ENCODE results near the gene RPP38.

The RPP38 gene

DNA sequence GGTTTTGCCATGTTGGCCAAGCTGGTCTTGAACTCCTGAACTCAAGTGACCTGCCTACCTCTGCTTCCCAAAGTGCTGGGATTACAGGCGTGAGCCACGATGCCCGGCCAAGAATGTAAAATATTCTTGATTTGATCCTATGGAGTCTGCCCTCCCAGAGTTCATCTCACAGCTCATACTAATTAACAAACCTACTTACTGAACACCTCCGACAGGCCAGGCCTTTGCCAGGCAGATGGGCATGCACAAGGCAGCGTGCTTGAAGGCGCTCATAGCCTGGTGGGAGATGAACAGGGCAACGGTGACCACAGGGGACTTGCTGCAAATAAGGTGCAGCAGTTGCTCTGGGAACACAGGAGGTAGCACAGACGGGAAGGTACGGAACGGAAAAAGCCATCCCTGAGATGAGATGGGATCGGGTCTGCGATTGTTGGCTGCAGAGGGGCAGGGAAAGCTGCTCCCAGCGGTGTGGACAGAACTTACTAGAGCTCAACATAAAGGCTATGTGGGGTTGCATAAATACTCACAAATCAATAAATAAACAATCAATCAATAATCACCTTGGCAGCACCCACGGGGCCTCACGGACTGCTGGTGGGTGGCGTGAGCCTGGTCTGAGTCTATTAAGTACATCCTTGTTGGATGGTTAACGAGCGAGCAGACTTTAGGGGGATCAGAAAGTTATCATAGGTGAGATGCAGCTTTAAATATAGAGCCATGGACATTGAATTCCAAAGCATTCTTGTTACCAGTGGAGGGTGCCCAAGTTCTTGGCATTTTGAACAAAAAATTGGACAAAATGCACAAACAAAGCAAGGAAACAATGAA lies 13.3 kb upstream of the RPP38 start:
- peaks cover 22% of the 10 kb centered on the region for H3K4me1 Mint-ChIP-seq
- H3K4me3 Mint-ChIP-seq, result no peak overlapping the region
- H3K27ac Mint-ChIP-seq, result no peak overlapping the region
- no peak for DNase-seq
- peaks cover 10% of the 10 kb centered on the region for H3K27me3 Mint-ChIP-seq (ENCODE audit: low read depth, poor library complexity)
- no peaks in the 10 kb centered on the region for H3K36me3 Mint-ChIP-seq (ENCODE audit: low read depth)
- no peak for TF ChIP-seq CTCF (IDR thresholded peaks at IDR 0.05)
- H3K9me3 Mint-ChIP-seq, result no peaks in the 10 kb centered on the region

DNA sequence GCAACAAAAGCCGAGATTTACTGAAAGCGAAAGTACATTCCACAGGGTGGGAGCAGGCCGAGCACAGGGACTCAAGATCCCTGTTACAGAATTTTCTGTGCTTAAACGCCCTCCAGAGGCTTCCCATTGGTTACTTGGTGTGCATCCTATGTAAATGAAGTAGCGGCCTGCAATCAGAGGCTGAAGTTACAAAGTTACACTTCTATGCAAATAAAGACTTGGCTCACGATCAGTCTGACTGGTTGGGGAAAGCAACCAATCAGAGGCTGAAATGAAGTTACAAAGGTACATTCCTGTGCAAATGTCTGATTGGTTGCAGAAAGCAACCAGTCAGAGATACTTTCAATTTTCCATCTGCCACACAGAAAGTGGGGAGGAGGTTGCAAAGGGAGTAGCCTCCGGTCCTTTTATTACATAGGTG lies 12.6 kb upstream of the RPP38 start:
- no peak for TF ChIP-seq CTCF (IDR thresholded peaks at IDR 0.05)
- H3K9me3 Mint-ChIP-seq, result no peaks in the 10 kb centered on the region
- H3K36me3 Mint-ChIP-seq (ENCODE audit: low read depth), result no peaks in the 10 kb centered on the region
- H3K4me3 Mint-ChIP-seq, result no peak overlapping the region
- H3K4me1 Mint-ChIP-seq, result peaks cover 22% of the 10 kb centered on the region
- H3K27me3 Mint-ChIP-seq (ENCODE audit: low read depth, poor library complexity), result peaks cover 10% of the 10 kb centered on the region
- H3K27ac Mint-ChIP-seq, result no peak overlapping the region
- no peak for DNase-seq

- TF ChIP-seq CTCF (IDR thresholded peaks at IDR 0.05), result peak; percentile 43
- peak; percentile 86 for DNase-seq
- Mint-ChIP-seq H3K4me3 (peak within 1 kb of the TSS; percentile 72), H3K27me3 (ENCODE audit: low read depth, poor library complexity) (peaks cover 13% of the 10 kb centered on the region), H3K27ac (no peak within 1 kb of the TSS), H3K36me3 (ENCODE audit: low read depth) (peaks cover 1% of the 10 kb centered on the region), H3K4me1 (peaks cover 7% of the 10 kb centered on the region), H3K9me3 (peaks cover 3% of the 10 kb centered on the region)
Observed at GRCh38 chr10:15088428-15089261, 8.5 kb upstream of the RPP38 start, which contains the start of gene ACBD7. Gene ACBD7 (minus strand): TSS chr10:15088776. CDS start chr10:15088728, 48 bp downstream.

DNA sequence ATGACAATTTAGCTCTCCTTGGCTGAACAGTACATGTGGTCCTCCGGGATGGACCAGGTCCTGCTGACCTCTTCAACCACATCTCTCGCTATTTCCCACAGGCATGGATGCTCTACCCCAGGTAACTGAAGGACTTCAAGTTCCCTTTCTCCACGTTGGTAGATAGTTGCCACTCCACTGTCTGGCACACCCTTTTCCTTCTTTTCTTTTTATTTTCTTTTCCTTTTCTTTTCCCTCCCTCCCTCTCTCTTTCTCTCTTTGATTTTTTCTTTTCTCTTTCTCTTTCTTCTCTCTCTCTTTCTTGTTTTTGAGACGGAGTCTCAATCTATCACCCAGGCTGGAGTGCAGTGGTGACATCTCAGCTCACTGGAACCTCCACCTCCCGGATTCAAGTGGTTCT lies 5.7 kb upstream of the RPP38 start:
- DNase-seq, result no peak
- Mint-ChIP-seq H3K4me3 (no peak overlapping the region), H3K36me3 (ENCODE audit: low read depth) (peaks cover 3% of the 10 kb centered on the region), H3K4me1 (peaks cover 10% of the 10 kb centered on the region), H3K9me3 (peaks cover 3% of the 10 kb centered on the region), H3K27me3 (ENCODE audit: low read depth, poor library complexity) (peaks cover 18% of the 10 kb centered on the region), H3K27ac (no peak overlapping the region)
- TF ChIP-seq CTCF (IDR thresholded peaks at IDR 0.05), result no peak

DNA sequence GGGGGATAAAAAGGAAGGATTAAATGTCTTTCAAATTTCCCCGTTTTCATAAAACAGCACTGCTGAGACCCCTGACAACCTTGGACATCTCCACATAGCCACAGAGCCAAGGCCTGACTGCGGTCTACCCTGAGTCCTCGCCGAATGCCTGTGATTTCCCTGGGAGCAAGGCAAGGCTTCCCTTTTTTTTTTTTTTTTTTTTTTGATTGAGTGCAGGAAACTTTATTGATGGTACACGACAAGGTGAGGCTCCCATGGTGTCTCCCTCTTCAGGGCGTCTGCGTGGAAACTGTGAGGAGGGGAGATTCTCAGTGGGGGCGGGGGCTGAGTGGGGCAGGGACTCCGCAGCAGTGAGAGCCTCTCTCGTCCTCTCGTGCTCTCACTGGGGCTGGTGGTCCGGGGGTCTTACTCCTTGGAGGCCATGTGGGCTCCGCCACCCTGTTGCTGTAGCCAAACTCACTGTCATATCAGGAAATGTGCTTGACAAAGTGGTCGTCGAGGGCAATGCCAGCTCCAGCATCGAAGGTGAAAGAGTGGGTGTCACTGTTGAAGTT lies 4.2 kb upstream of the RPP38 start:
- no peak for TF ChIP-seq CTCF (IDR thresholded peaks at IDR 0.05)
- DNase-seq, result no peak
- Mint-ChIP-seq H3K4me3 (no peak overlapping the region), H3K27ac (no peak overlapping the region), H3K9me3 (peaks cover 3% of the 10 kb centered on the region), H3K4me1 (peaks cover 19% of the 10 kb centered on the region), H3K36me3 (ENCODE audit: low read depth) (peaks cover 3% of the 10 kb centered on the region), H3K27me3 (ENCODE audit: low read depth, poor library complexity) (peaks cover 14% of the 10 kb centered on the region)

Data from nephron progenitor cell (in vitro differentiated cells).